CD1c-positive myeloid dendritic cell (primary cell): Measurements from ENCODE around the gene PIP4P1.
"Not testable (repeated sequence)": the region's sequence is repeated elsewhere in the genome, so short reads cannot be mapped to it uniquely, and the experiment has no call there.

ENCODE experiments used
- DNase-seq: peaks from one replicate; pipeline ENCODE4 v3.0.0-alpha.2; 2016; ENCODE audit errors: extremely low spot score

Gene PIP4P1

GRCh38 chr14:20477211-20477876 lies 16.1 kb upstream of the PIP4P1 start:
- DNase-seq, result peak; percentile 47

GRCh38 chr14:20476776-20477175 lies 15.5 kb upstream of the PIP4P1 start:
- no peak for DNase-seq

- DNase-seq, result no peak
These were observed 11.4 kb upstream of the PIP4P1 start for GRCh38 chr14:20472536-20473169.

- no peak for DNase-seq
These were observed 9.3 kb upstream of the PIP4P1 start for GRCh38 chr14:20470603-20470901.

- DNase-seq, result peak; percentile 91
These were observed 8.8 kb upstream of the PIP4P1 start for GRCh38 chr14:20469890-20470602.

GRCh38 chr14:20469242-20469889 lies 8.1 kb upstream of the PIP4P1 start, which contains the start of gene PNP:
PNP (plus strand) TSS chr14:20469406; CDS start chr14:20469525, 119 bp downstream.
- DNase-seq, result peak; percentile 92

GRCh38 chr14:20468764-20469241 lies 7.6 kb upstream of the PIP4P1 start:
- DNase-seq, result peak; percentile 25

- peak; percentile 78 for DNase-seq
These were observed 593 bp downstream of the PIP4P1 start for GRCh38 chr14:20460458-20461224.

- no peak for DNase-seq
These were observed 3.0 kb downstream of the PIP4P1 start for GRCh38 chr14:20458031-20458789.

- DNase-seq, result no peak
These were observed 4.3 kb downstream of the PIP4P1 start for GRCh38 chr14:20456971-20457370.

GRCh38 chr14:20455355-20456300 lies 5.6 kb downstream of the PIP4P1 start:
- DNase-seq, result peak; percentile 78

GRCh38 chr14:20454516-20455354 lies 6.5 kb downstream of the PIP4P1 start, which contains the start of the genes APEX1 and OSGEP:
APEX1 (plus strand) TSS chr14:20455226; CDS start chr14:20455646, 420 bp downstream.
OSGEP (minus strand) TSS chr14:20454812; CDS start chr14:20454683, 129 bp downstream.
- DNase-seq, result peak; percentile 100

- not testable (repeated sequence) for DNase-seq
These were observed 8.4 kb downstream of the PIP4P1 start for GRCh38 chr14:20452831-20453230.

- no peak for DNase-seq
These were observed 14.3 kb downstream of the PIP4P1 start for GRCh38 chr14:20446889-20447288.

- not testable (repeated sequence) for DNase-seq
These were observed 17.6 kb downstream of the PIP4P1 start for GRCh38 chr14:20443650-20444049.

GRCh38 chr14:20441461-20441860 lies 19.8 kb downstream of the PIP4P1 start:
- DNase-seq, result peak; percentile 58

- DNase-seq, result peak; percentile 48
These were observed 20.4 kb downstream of the PIP4P1 start for GRCh38 chr14:20440882-20441281.

- no peak for DNase-seq
These were observed 20.8 kb downstream of the PIP4P1 start for GRCh38 chr14:20440465-20440864.
